GM21528 (cell line): Measurements from ENCODE around the gene OSTN.
"Not testable (repeated sequence)": the region's sequence is repeated elsewhere in the genome, so short reads cannot be mapped to it uniquely, and the experiment has no call there.

Experiments
- ATAC-seq: cut with Tn5 transposase; IDR thresholded peaks from one replicate; pipeline ENCODE4 v1.9.1; 2021; ENCODE audit warnings: mild to moderate bottlenecking, moderate library complexity; ENCODE audit not compliant: unreplicated experiment, low FRiP score

OSTN gene

GRCh38 chr3:191198932-191199331, at the start of gene OSTN:
Gene OSTN (plus strand): TSS chr3:191199241. CDS start chr3:191212533, 13,292 bp downstream.
- ATAC-seq = no peak

GRCh38 chr3:191151653-191152052, 47.4 kb upstream of the OSTN start:
- ATAC-seq = no peak

GRCh38 chr3:191154827-191155226, 44.2 kb upstream of the OSTN start:
- no peak for ATAC-seq

GRCh38 chr3:191158247-191158646, 40.8 kb upstream of the OSTN start:
- no peak for ATAC-seq

GRCh38 chr3:191158815-191159214, 40.2 kb upstream of the OSTN start:
- ATAC-seq = no peak

GRCh38 chr3:191165802-191166201, 33.2 kb upstream of the OSTN start:
- no peak for ATAC-seq

GRCh38 chr3:191166368-191166767, 32.7 kb upstream of the OSTN start:
- no peak for ATAC-seq

GRCh38 chr3:191169566-191169965, 29.5 kb upstream of the OSTN start:
- ATAC-seq = no peak

GRCh38 chr3:191170097-191170496, 28.9 kb upstream of the OSTN start:
- no peak for ATAC-seq

GRCh38 chr3:191175102-191175501, 23.9 kb upstream of the OSTN start:
- ATAC-seq = no peak

- ATAC-seq = no peak
Observed at GRCh38 chr3:191176038-191176785, 22.8 kb upstream of the OSTN start.

- not testable (repeated sequence) for ATAC-seq
Observed at GRCh38 chr3:191185382-191185781, 13.7 kb upstream of the OSTN start.

- not testable (repeated sequence) for ATAC-seq
Observed at GRCh38 chr3:191188246-191188645, 10.8 kb upstream of the OSTN start.

GRCh38 chr3:191192270-191192669, 6.8 kb upstream of the OSTN start:
- ATAC-seq = not testable (repeated sequence)

GRCh38 chr3:191192941-191193340, 6.1 kb upstream of the OSTN start:
- no peak for ATAC-seq

- ATAC-seq = no peak
Observed at GRCh38 chr3:191197761-191198306, 1.2 kb upstream of the OSTN start.

- no peak for ATAC-seq
Observed at GRCh38 chr3:191198480-191198879, 561 bp upstream of the OSTN start.

GRCh38 chr3:191210032-191210431, 11.0 kb downstream of the OSTN start:
- no peak for ATAC-seq

GRCh38 chr3:191216510-191216909, 17.5 kb downstream of the OSTN start:
- no peak for ATAC-seq

- no peak for ATAC-seq
Observed at GRCh38 chr3:191217301-191217700, 18.3 kb downstream of the OSTN start.

GRCh38 chr3:191220908-191221307, 21.9 kb downstream of the OSTN start:
- no peak for ATAC-seq

- no peak for ATAC-seq
Observed at GRCh38 chr3:191221638-191222037, 22.6 kb downstream of the OSTN start.
